Activated B cell treated with CpG ODN at 0.5 μM for 24 hours (primary cell): ENCODE measurements around the gene STC2. TPM values are rescaled to one million over a fixed set of nuclear protein-coding genes. Genes with fewer than 3 reads are reported as not detected.

ENCODE experiments used
- ATAC-seq: fragments of 200-7000 bp; cut with Tn5 transposase; one replicate; pipeline ENCODE4 v1.10.0; 2021; ENCODE audit warnings: low read depth, mild to moderate bottlenecking, moderate library complexity
- CTCF ChIA-PET: fragments of 350-600 bp; sonication (Branson Sonifier 250); formaldehyde crosslinking; loops from one replicate; lab custom pipeline; 2021; ENCODE audit warnings: antibody characterized with exemption; lab: Charles Lee
- POLR2A ChIA-PET: fragments of 350-600 bp; sonication (Branson Sonifier 250); formaldehyde crosslinking; loops from one replicate; lab custom pipeline; 2021; ENCODE audit warnings: antibody characterized with exemption; lab: Charles Lee
- DNase-seq: peaks from one replicate; pipeline ENCODE4 v3.0.0; 2022
- H3K27ac Mint-ChIP-seq: one replicate; pipeline ENCODE4 v1.8.0; 2020; ENCODE audit warnings: mixed read lengths
- H3K27me3 Mint-ChIP-seq: one replicate; pipeline ENCODE4 v1.8.0; 2021; ENCODE audit warnings: mixed read lengths
- H3K36me3 Mint-ChIP-seq: one replicate; pipeline ENCODE4 v1.8.0; 2021; ENCODE audit warnings: low read depth, mixed read lengths
- H3K4me1 Mint-ChIP-seq: one replicate; pipeline ENCODE4 v1.8.0; 2021; ENCODE audit warnings: mixed read lengths
- H3K4me3 Mint-ChIP-seq: one replicate; pipeline ENCODE4 v1.8.0; 2020; ENCODE audit warnings: mild to moderate bottlenecking, mixed read lengths
- H3K9me3 Mint-ChIP-seq: one replicate; pipeline ENCODE4 v1.8.0; 2020; ENCODE audit warnings: mixed read lengths
- intact Hi-C: fragments of 100-400 bp; cut with micrococcal nuclease; formaldehyde crosslinking; loops from one replicate; pipeline ENCODE4 v1.15.1; 2024
- total RNA-seq: library from RNA; stranded (reverse); gene quantifications from 2 replicates; pipeline ENCODE4 v1.2.3, GENCODE V29; 2022
- TF ChIP-seq, protein P1 (sequence below): fragments of 200-600 bp; IDR thresholded peaks from one replicate; pipeline ENCODE4 v1.8.0; 2022; ENCODE audit warnings: antibody characterized with exemption, mild to moderate bottlenecking

Gene STC2
- total RNA-seq, 1 donor from 2014 or later: 0.29 TPM

- intact Hi-C loops: loop anchor here (2.0 to 5.0 kb wide), 2 partner anchors 305 to 571 kb away; no protein-coding TSS in a partner anchor
- POLR2A ChIA-PET: no interaction called here
- peaks cover 60% of the 10 kb centered on the region for H3K27me3 Mint-ChIP-seq
- CTCF ChIA-PET: no interaction called here
- no peak overlapping the region for H3K27ac Mint-ChIP-seq
- no peaks in the 10 kb centered on the region for H3K36me3 Mint-ChIP-seq
- TF ChIP-seq, protein P1, sequence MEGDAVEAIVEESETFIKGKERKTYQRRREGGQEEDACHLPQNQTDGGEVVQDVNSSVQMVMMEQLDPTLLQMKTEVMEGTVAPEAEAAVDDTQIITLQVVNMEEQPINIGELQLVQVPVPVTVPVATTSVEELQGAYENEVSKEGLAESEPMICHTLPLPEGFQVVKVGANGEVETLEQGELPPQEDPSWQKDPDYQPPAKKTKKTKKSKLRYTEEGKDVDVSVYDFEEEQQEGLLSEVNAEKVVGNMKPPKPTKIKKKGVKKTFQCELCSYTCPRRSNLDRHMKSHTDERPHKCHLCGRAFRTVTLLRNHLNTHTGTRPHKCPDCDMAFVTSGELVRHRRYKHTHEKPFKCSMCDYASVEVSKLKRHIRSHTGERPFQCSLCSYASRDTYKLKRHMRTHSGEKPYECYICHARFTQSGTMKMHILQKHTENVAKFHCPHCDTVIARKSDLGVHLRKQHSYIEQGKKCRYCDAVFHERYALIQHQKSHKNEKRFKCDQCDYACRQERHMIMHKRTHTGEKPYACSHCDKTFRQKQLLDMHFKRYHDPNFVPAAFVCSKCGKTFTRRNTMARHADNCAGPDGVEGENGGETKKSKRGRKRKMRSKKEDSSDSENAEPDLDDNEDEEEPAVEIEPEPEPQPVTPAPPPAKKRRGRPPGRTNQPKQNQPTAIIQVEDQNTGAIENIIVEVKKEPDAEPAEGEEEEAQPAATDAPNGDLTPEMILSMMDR: no peak
- H3K9me3 Mint-ChIP-seq: peaks cover 4% of the 10 kb centered on the region
- DNase-seq: peak; percentile 29
- H3K4me1 Mint-ChIP-seq: peaks cover 9% of the 10 kb centered on the region
- H3K4me3 Mint-ChIP-seq: no peak overlapping the region
- ATAC-seq: peak; percentile 89
Observed at GRCh38 chr5:173283318-173284288, 44.6 kb downstream of the STC2 start.

GRCh38 chr5:173282916-173283315 lies 45.3 kb downstream of the STC2 start:
- TF ChIP-seq, protein P1: no peak
- DNase-seq (no peak), ATAC-seq (no peak)
- intact Hi-C loops: loop anchor here (2.0 to 5.0 kb wide), 2 partner anchors 304 to 571 kb away; no protein-coding TSS in a partner anchor
- no peaks in the 10 kb centered on the region for H3K36me3 Mint-ChIP-seq
- peaks cover 55% of the 10 kb centered on the region for H3K27me3 Mint-ChIP-seq
- no peak overlapping the region for H3K4me3 Mint-ChIP-seq
- H3K9me3 Mint-ChIP-seq: peaks cover 4% of the 10 kb centered on the region
- H3K27ac Mint-ChIP-seq: no peak overlapping the region
- H3K4me1 Mint-ChIP-seq: peaks cover 9% of the 10 kb centered on the region
- POLR2A ChIA-PET: no interaction called here
- CTCF ChIA-PET: no interaction called here

DNA sequence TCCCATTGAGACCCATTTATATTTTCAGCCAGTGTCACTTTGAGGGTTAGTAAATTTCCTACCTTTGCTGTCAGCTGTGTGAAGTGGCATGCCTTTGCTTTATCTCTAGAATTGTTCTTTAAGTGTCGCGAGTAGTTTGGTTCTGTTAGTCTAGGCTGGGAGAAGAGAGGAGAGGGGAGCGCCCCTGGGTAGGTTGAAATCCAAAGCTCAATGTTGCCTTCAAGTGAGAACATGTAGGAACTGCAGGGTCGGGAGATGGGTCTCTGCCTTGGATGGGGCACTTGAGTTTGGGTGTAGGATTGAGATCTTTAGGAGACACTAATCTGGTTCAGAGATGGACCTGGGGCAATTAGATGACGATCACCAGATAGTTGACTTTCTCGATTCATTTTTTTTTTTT lies 46.3 kb downstream of the STC2 start:
- no peak for ATAC-seq
- peaks cover 9% of the 10 kb centered on the region for H3K4me1 Mint-ChIP-seq
- H3K27ac Mint-ChIP-seq: no peak overlapping the region
- no peaks in the 10 kb centered on the region for H3K36me3 Mint-ChIP-seq
- DNase-seq: no peak
- peaks cover 55% of the 10 kb centered on the region for H3K27me3 Mint-ChIP-seq
- CTCF ChIA-PET: no interaction called here
- POLR2A ChIA-PET: no interaction called here
- H3K4me3 Mint-ChIP-seq: no peak overlapping the region
- peaks cover 4% of the 10 kb centered on the region for H3K9me3 Mint-ChIP-seq
- TF ChIP-seq, protein P1: no peak
- intact Hi-C loops: loop anchor here (2.0 to 5.0 kb wide), 2 partner anchors 303 to 570 kb away; no protein-coding TSS in a partner anchor

DNA sequence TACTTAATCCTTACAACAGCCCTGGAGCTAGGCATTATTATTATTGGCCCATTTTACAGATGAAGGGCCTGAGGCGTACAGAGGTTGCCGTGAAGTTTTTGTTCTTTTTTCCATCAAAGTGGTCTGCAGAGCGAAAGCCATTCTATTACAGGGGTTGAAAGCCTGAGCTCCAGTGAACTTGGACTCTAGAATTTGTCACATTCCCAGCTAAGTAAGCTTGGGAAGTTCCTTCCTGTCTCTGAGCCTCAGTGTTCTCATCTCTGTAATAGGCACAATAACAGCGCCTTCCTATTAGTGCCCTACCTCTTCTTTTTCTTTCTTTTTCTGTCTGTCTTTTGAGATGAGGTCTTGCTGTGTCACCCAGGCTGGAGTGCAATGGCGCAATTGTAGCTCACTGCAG lies 49.0 kb downstream of the STC2 start:
- CTCF ChIA-PET: no interaction called here

GRCh38 chr5:173278641-173279040 lies 49.6 kb downstream of the STC2 start:
- TF ChIP-seq, protein P1: no peak
- ATAC-seq (no peak), DNase-seq (no peak)
- H3K9me3 Mint-ChIP-seq: peaks cover 6% of the 10 kb centered on the region
- no peaks in the 10 kb centered on the region for H3K36me3 Mint-ChIP-seq
- peaks cover 39% of the 10 kb centered on the region for H3K27me3 Mint-ChIP-seq
- H3K4me1 Mint-ChIP-seq: peaks cover 6% of the 10 kb centered on the region
- intact Hi-C loops: no loop called here
- no peak overlapping the region for H3K4me3 Mint-ChIP-seq
- POLR2A ChIA-PET: no interaction called here
- no peak overlapping the region for H3K27ac Mint-ChIP-seq
- CTCF ChIA-PET: no interaction called here

More for the DNA sequence above, 49.0 kb downstream of the STC2 start:
- TF ChIP-seq, protein P1: no peak
- POLR2A ChIA-PET: no interaction called here
- Mint-ChIP-seq H3K27ac (no peak overlapping the region), H3K27me3 (peaks cover 41% of the 10 kb centered on the region), H3K4me1 (peaks cover 7% of the 10 kb centered on the region), H3K4me3 (no peak overlapping the region), H3K9me3 (peaks cover 6% of the 10 kb centered on the region), H3K36me3 (no peaks in the 10 kb centered on the region)
- intact Hi-C loops: no loop called here
- DNase-seq: no peak
- ATAC-seq: no peak
